CD4-positive, alpha-beta T cell (primary cell): ENCODE measurements around the gene CALCR. TPM values are rescaled to one million over a fixed set of nuclear protein-coding genes. Genes with fewer than 3 reads are reported as not detected.

Source experiments
- ATAC-seq: fragments of 200-7000 bp; cut with Tn5 transposase; one replicate; pipeline ENCODE4 v1.10.0; 2022; ENCODE audit warnings: mild to moderate bottlenecking; ENCODE audit not compliant: poor library complexity
- CTCF ChIA-PET: fragments of 350-600 bp; sonication (Branson Sonifier 250); formaldehyde crosslinking; loops from one replicate; lab custom pipeline; 2021; ENCODE audit warnings: antibody characterized with exemption, inconsistent platforms; lab: Charles Lee
- POLR2A ChIA-PET: fragments of 350-600 bp; sonication (Branson Sonifier 250); formaldehyde crosslinking; loops from one replicate; lab custom pipeline; 2021; ENCODE audit warnings: antibody characterized with exemption, inconsistent platforms; lab: Charles Lee
- DNase-seq, 14 experiments: peaks; one replicate each; pipeline ENCODE4 v3.0.0-alpha.2; 2013 to 2020; ENCODE audit warnings: mixed read lengths in 2 of 14
- H3K27ac ChIP-seq, 2 donors: one replicate each; pipeline versions ENCODE4 v1.5.1 to v1.7.0; 2013; ENCODE audit warnings: low read length in 2 of 2, low read depth in 1 of 2, mild to moderate bottlenecking in 1 of 2
- H3K27me3 ChIP-seq, 2 experiments: 1 replicate in 1 of 2; 2 replicates in 1 of 2; pipeline versions ENCODE4 v1.6.1 to v1.7.0; 2013; ENCODE audit warnings: low read length in 2 of 2, control low read depth in 1 of 2, mild to moderate bottlenecking in 1 of 2, moderate library complexity in 1 of 2; ENCODE audit not compliant: insufficient read depth in 2 of 2, control insufficient read depth in 1 of 2
- H3K36me3 ChIP-seq: one replicate; pipeline ENCODE4 v1.6.1; 2013; ENCODE audit warnings: low read length, control low read depth; ENCODE audit not compliant: insufficient read depth
- H3K4me1 ChIP-seq: one replicate; pipeline ENCODE4 v1.6.1; 2013; ENCODE audit warnings: low read length, control low read depth; ENCODE audit not compliant: insufficient read depth
- H3K4me3 ChIP-seq: one replicate; pipeline ENCODE4 v1.5.1; 2013; ENCODE audit warnings: mild to moderate bottlenecking, low read length, moderate library complexity
- H3K9me3 ChIP-seq, 2 experiments: 1 replicate in 1 of 2; 2 replicates in 1 of 2; pipeline versions ENCODE4 v1.6.1 to v1.7.0; 2013; ENCODE audit warnings: low read length in 2 of 2, mild to moderate bottlenecking in 2 of 2, control low read depth in 1 of 2, moderate library complexity in 1 of 2; ENCODE audit not compliant: control insufficient read depth in 1 of 2, insufficient read depth in 1 of 2
- H3K27ac Mint-ChIP-seq: one replicate; pipeline ENCODE4 v1.8.0; 2020; ENCODE audit warnings: mixed read lengths
- H3K27me3 Mint-ChIP-seq: one replicate; pipeline ENCODE4 v1.8.0; 2021; ENCODE audit warnings: mixed read lengths
- H3K36me3 Mint-ChIP-seq: one replicate; pipeline ENCODE4 v1.8.0; 2021; ENCODE audit warnings: low read depth, mixed read lengths
- H3K4me1 Mint-ChIP-seq: one replicate; pipeline ENCODE4 v1.8.0; 2021; ENCODE audit warnings: low read depth, mixed read lengths
- H3K4me3 Mint-ChIP-seq: one replicate; pipeline ENCODE4 v1.8.0; 2020; ENCODE audit warnings: mild to moderate bottlenecking, mixed read lengths
- H3K9me3 Mint-ChIP-seq: one replicate; pipeline ENCODE4 v1.8.0; 2020; ENCODE audit warnings: mixed read lengths
- CTCF ChIP-seq: fragments of 200-600 bp; IDR thresholded peaks from one replicate; pipeline ENCODE4 v1.8.0; 2022; ENCODE audit warnings: antibody characterized with exemption, mild to moderate bottlenecking
- intact Hi-C, 2 experiments: fragments of 100-400 bp; cut with DNase I in 1 of 2; cut with micrococcal nuclease in 1 of 2; formaldehyde crosslinking; loops; one replicate each; pipeline versions ENCODE4 v1.15.1 to v1.9.0; 2023 to 2025; cut with DNase I, micrococcal nuclease
- total RNA-seq, 174 experiments: library from RNA in 2 of 174; stranded (reverse) in 2 of 174; gene quantifications; one replicate each; pipeline ENCODE4 v1.2.3 and lab custom pipeline; 2021 to 2026

CALCR gene
- total RNA-seq, 2 experiments from 2014 or later = not detected

GRCh38 chr7:93559639-93560491 is 14.7 kb downstream of the CALCR start:
- Histone ChIP-seq H3K27me3 (no peaks in the 10 kb centered on the region), H3K9me3 (no peaks in the 10 kb centered on the region), H3K4me1 (no peaks in the 10 kb centered on the region), H3K27ac (no peak overlapping the region), H3K4me3 (no peak overlapping the region), H3K36me3 (no peaks in the 10 kb centered on the region)
- CTCF ChIA-PET = interaction anchor here (1.0 kb wide), 1 partner anchor 17 kb away, joined by 3 read pairs; no protein-coding TSS in a partner anchor
- Mint-ChIP-seq H3K4me1 (no peaks in the 10 kb centered on the region), H3K36me3 (no peaks in the 10 kb centered on the region), H3K9me3 (no peaks in the 10 kb centered on the region), H3K27ac (no peak overlapping the region), H3K4me3 (no peak overlapping the region), H3K27me3 (no peaks in the 10 kb centered on the region)
- DNase-seq = peak in 1 of 14 experiments; percentile 4
- intact Hi-C loops = no loop called here
- no peak for ATAC-seq
- POLR2A ChIA-PET = no interaction called here
- TF ChIP-seq CTCF = no peak

- H3K27me3 ChIP-seq = no peaks in the 10 kb centered on the region
- Mint-ChIP-seq H3K36me3 (no peaks in the 10 kb centered on the region), H3K27me3 (no peaks in the 10 kb centered on the region), H3K4me1 (no peaks in the 10 kb centered on the region), H3K27ac (no peak overlapping the region), H3K4me3 (no peak overlapping the region), H3K9me3 (no peaks in the 10 kb centered on the region)
- no peak for TF ChIP-seq CTCF
- H3K9me3 ChIP-seq = no peaks in the 10 kb centered on the region
- no peaks in the 10 kb centered on the region for H3K4me1 ChIP-seq
- H3K36me3 ChIP-seq = no peaks in the 10 kb centered on the region
- CTCF ChIA-PET = interaction anchor here (1.0 kb wide), 1 partner anchor 17 kb away, joined by 3 read pairs; no protein-coding TSS in a partner anchor
- DNase-seq (no peak), ATAC-seq (no peak)
- intact Hi-C loops = no loop called here
- POLR2A ChIA-PET = no interaction called here
- no peak overlapping the region for H3K4me3 ChIP-seq
- H3K27ac ChIP-seq = no peak overlapping the region
These were observed 15.6 kb downstream of the CALCR start for GRCh38 chr7:93558705-93559614.

- Mint-ChIP-seq H3K4me1 (no peaks in the 10 kb centered on the region), H3K27ac (no peak overlapping the region), H3K9me3 (no peaks in the 10 kb centered on the region), H3K4me3 (no peak overlapping the region), H3K27me3 (no peaks in the 10 kb centered on the region), H3K36me3 (no peaks in the 10 kb centered on the region)
- Histone ChIP-seq H3K4me1 (no peaks in the 10 kb centered on the region), H3K36me3 (no peaks in the 10 kb centered on the region), H3K27me3 (no peaks in the 10 kb centered on the region), H3K9me3 (no peaks in the 10 kb centered on the region), H3K4me3 (no peak overlapping the region), H3K27ac (no peak overlapping the region)
- ATAC-seq = no peak
- ChIA-PET CTCF (no interaction called here), POLR2A (no interaction called here)
- DNase-seq = no peak
- no peak for TF ChIP-seq CTCF
- intact Hi-C loops = no loop called here
These were observed 22.6 kb downstream of the CALCR start for GRCh38 chr7:93551931-93552330.
